ENCODE results near the gene VSIG4.

VSIG4 gene

GRCh38 chrX:66004928-66005829 is 34.7 kb downstream of the VSIG4 start:
- POLR2A ChIA-PET = no interaction called here
- CTCF ChIA-PET = no interaction called here
- no peak overlapping the region for H3K4me3 ChIP-seq (ENCODE audit: low read depth, low read length)
- no peak for DNase-seq (ENCODE audit: low read depth, low spot score)
- no peak for TF ChIP-seq CTCF (IDR thresholded peaks at IDR 0.05; ENCODE audit: insufficient read depth, low read length, missing control alignments)

GRCh38 chrX:66002824-66003680 is 36.8 kb downstream of the VSIG4 start:
- no peak for DNase-seq (ENCODE audit: low read depth, low spot score)
- CTCF ChIA-PET = no interaction called here
- no peak for TF ChIP-seq CTCF (IDR thresholded peaks at IDR 0.05; ENCODE audit: insufficient read depth, low read length, missing control alignments)
- H3K4me3 ChIP-seq (ENCODE audit: low read depth, low read length) = no peak overlapping the region
- POLR2A ChIA-PET = no interaction called here

- POLR2A ChIA-PET = no interaction called here
- TF ChIP-seq CTCF (IDR thresholded peaks at IDR 0.05; ENCODE audit: insufficient read depth, low read length, missing control alignments) = no peak
These were observed 38.3 kb downstream of the VSIG4 start for GRCh38 chrX:66001596-66001995.

GRCh38 chrX:66000628-66001272 is 39.1 kb downstream of the VSIG4 start:
- ChIA-PET CTCF (no interaction called here), POLR2A (no interaction called here)
- no peak for DNase-seq (ENCODE audit: low read depth, low spot score)
- no peak overlapping the region for H3K4me3 ChIP-seq (ENCODE audit: low read depth, low read length)
- no peak for TF ChIP-seq CTCF (IDR thresholded peaks at IDR 0.05; ENCODE audit: insufficient read depth, low read length, missing control alignments)

More at GRCh38 chrX:66001596-66001995, 38.3 kb downstream of the VSIG4 start:
- CTCF ChIA-PET = no interaction called here
- DNase-seq (ENCODE audit: low read depth, low spot score) = no peak
- H3K4me3 ChIP-seq (ENCODE audit: low read depth, low read length) = no peak overlapping the region

- no peak for DNase-seq (ENCODE audit: low read depth, low spot score)
- H3K4me3 ChIP-seq (ENCODE audit: low read depth, low read length) = no peak overlapping the region
- TF ChIP-seq CTCF (IDR thresholded peaks at IDR 0.05; ENCODE audit: insufficient read depth, low read length, missing control alignments) = no peak
- ChIA-PET CTCF (no interaction called here), POLR2A (no interaction called here)
These were observed 39.7 kb downstream of the VSIG4 start for GRCh38 chrX:66000178-66000577.
